Measurements from ENCODE around the gene POLE4.

POLE4 gene, protein sequence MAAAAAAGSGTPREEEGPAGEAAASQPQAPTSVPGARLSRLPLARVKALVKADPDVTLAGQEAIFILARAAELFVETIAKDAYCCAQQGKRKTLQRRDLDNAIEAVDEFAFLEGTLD

DNA sequence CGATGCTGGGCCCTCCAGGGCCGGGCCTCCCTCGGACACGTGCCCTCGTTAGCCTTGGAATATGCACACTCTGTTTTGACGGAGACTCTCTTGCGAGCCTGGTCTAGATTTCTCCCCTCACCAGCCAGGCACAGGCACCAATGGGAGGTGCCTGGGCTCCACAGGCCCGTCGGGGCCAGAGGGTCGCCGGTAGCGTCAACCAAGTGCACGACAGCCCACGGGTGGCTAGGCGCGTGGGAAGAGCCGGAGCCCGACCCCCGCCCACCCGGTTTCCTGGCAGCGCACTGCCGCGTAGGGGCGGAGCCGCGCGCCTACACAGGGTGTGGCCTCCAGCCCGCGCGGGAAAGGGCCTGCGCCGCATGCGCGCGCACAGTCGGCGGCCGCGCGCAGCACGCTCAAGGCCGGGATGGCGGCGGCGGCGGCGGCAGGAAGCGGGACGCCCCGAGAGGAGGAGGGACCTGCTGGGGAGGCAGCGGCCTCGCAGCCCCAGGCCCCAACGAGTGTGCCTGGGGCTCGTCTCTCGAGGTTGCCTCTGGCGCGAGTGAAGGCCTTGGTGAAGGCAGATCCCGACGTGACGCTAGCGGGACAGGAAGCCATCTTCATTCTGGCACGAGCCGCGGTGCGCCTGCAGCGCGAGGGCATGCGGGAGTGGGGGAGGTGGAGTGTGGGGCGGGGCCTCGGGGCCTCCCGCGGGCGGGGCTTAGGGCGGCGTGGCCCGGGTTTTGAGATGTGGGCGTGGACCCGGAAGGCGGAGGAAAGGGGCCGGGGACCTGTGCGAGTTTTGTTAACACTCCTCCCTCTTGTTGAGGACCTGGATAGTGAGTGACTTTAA lies at the start of gene POLE4:
Gene POLE4, plus strand, starts transcription at position 370 of the 832 bp plus-strand sequence. Its CDS starts 37 bp downstream, at position 407.
- DNase-seq: peak; percentile 78

DNA sequence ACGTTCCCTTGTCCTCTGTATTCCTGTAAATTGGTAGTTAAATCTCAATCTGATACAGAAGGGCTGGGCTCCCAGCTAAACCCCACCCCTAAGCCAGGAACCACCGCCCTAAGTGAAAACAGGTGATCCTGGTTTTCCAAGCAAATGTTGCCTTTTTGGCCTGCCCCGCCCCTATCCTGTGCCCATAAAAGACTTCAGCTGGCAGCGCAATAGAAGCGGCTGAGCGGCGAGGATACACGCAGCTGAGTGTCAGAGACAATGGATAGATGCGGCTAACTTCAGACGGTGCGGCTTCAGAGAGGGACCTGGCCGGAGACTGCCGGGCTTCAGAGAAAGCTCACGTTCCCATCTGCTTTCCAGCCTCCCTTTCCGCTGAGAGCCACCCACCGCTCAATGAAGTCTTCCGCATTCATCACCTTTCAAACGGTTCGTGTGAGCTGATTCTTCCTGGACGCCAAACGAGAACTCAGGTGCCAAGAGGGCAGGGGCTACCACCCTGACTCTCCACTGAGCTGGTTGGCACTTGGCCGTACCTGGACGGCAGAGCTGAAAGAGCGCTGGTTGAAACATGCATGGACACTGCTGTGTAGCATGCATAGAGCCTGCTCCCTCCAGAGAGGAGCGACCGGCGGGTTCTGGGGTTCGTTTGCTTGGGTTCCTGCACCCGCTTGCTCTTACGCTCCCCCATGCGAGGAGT lies 49.5 kb upstream of the POLE4 start:
- DNase-seq: peak; percentile 29

DNA sequence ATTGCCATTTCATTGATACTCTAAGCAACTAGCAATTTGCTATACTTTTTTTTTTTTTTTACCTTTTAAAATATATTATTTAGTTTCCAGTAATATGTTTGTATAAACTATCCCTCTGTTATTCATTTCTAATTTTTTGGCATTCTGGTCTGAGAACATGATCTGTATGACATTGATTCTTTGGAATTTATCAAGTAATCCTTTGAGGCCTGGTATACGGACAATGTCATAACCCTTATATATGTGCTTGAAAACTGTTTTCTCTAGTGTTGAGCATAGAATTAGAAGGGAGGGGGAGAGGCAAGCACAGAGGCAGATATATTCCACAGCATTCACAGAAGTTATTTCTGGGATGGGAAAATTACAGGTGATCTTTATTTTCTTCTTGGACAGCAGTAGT lies 48.2 kb upstream of the POLE4 start:
- no peak for DNase-seq

DNA sequence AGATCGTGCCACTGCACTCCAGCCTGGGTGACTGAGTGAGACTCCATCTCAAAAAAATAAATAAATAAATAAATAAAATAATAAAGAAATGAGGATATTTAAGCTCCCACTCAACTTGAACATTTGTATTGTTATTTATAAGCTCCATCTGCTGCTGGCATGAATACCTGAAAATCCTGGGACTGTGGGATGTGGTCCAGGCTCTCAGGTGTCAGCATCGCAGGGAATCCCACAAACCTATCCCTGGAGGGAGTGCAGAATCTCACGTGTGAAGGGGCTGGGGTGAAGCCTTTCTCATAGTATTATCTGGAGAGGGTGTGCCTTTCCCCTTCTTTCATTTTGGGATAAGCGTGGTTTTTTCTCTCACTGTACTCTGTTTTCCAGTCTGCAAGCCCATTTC lies 47.4 kb upstream of the POLE4 start:
- no peak for DNase-seq

DNA sequence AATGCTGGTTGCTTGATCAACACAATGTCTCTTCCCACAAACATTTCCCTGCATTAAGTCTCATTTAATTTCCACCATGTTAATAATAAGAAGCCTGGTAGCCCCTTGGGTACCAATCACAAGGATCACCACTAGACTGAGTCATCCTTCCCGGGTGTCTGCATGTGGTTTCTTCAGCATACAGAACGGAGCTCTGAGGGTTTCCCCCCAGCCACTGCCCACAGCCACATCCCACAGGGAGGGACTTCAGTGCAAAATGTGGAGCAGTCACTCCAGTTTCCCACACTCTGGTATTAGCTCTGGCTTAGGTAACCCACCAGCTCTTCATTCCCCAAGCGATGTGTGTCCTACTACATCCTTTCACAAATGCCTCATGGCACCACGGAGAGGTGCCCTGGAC lies 42.7 kb upstream of the POLE4 start:
- no peak for DNase-seq

DNA sequence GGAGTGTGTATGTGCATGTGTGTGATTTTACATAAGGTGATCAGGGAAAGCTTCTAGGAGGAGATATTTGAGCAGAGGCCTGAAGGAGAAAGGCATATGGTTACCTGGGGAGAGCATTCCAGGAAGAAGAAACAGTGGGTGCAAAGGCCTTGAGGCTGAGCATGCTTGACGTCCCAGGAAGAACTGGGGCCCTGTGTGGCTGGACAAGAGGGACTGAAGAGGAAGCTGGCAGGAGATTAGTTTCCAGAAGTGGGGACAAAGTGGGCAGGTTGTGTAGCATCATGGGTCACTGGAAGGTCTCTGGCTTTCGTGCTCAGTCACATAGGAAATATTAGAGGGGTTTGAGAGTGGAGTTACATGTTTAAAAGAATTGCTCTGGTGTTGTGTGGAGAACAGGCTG lies 42.0 kb upstream of the POLE4 start:
- DNase-seq: no peak

DNA sequence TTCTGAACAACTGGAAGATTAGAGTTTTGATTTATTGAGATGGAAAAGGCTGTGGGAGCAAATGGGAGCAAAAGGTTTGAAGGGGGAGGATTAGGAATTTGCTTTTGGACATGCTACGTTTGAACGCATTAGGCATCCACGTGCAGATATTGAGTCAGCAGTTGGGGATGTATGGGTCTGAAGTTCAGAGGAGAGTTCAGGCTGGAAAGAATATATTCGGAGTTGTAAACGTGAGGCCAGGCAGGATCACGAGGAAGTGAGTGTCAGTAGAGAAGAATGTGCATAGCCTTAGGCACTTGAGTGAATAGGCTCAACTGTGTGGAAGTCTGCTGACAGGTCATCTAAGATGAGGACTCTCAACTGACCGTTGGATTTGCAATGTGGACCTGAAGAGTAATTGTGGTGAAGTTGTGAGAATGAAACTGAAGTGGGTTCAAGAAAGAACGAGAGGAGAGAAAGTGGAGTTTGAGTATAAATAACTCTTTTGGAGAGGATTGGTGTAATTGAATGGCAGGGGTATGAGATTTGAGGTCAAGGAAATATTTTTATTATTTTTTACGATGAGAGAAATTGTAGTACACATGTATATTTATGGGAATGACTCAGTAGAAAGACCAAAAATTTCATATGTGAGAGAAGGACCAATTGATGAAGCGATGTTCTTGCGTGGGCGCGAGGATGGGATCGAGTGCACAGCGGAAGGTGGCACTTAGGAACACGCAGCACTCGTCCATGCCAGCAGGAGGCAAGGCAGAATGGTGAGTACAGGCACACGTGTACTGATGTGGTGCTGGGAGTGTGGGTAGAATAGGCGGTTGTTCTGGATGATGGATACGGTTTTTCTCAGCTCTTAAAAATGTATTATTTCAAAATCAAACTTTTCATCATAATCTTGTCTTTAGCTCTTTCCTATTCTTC lies 40.5 kb upstream of the POLE4 start:
- DNase-seq: no peak

DNA sequence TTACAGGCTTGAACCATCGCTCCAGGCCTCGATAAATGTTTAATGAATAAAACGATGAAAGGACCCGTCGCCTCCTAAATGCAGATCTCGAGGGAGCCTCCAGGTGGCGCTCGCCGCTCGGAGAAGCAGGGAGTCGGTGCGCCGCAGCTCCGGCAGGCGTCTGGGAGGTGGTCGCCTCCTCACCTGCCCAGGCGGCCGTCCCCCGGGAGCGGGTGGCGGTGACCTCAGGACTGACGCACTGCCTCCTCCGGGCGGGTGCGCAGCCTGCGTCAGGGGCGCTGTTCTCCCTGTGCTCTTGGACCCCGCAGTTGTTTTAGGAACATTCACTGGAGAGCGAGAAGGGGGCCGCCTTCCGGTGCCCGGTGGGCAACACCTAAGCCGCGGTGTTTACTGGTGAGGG lies 38.6 kb upstream of the POLE4 start:
- DNase-seq: peak; percentile 41

DNA sequence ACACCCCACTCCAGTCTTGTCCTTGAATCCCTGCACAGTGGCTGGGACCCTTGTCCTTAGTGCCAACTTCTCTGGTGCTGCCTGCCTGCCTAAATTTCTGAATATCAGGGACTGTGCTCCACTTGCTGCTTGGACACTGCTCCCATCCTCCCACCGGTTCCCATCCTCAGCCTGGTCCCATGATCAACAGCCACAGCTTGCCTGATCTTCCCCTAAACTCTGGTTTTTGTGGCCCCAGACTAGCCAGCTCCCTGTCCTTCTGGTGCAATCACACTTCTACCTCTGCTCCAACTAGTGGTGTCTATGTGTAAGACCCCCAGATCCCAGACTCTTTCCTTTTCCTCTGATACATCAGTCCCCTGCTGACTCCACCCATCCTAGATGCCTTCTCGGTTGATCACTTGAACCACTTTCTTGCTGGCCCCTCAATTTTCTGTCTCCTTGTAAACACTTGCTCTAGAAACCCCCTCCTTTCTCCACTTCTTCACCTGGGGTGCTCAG lies 37.2 kb upstream of the POLE4 start:
- DNase-seq: no peak

DNA sequence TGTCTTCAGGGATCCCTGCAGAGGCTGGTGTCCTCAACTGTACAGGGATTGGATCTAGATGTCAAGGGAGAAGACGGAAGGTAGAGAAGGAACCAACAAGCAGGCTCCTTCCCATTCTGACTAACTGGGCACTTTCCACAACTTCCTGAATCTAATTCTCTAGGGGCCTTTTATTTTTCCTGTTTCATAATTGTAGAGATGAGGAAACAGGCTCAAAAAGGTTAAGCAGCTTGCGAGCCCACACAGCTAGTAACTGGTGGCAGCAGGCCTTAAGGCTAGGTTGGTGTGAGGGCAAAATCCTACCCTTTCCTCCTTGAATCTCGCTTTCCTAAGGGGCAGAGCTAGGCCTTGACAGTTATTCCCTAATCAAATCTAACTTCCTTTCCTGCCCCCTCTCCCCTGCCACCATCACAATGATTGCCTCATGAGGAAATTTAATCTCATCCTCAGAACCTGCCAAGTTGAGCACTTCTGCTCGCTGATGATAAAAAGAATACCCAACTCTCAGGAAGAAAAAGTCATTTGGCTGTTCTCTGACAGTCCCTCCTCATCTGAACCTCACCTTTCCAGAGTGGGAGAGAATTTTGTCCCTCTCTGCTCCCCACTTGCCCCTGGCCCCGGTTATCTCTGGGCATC lies 35.7 kb upstream of the POLE4 start:
- DNase-seq: no peak

DNA sequence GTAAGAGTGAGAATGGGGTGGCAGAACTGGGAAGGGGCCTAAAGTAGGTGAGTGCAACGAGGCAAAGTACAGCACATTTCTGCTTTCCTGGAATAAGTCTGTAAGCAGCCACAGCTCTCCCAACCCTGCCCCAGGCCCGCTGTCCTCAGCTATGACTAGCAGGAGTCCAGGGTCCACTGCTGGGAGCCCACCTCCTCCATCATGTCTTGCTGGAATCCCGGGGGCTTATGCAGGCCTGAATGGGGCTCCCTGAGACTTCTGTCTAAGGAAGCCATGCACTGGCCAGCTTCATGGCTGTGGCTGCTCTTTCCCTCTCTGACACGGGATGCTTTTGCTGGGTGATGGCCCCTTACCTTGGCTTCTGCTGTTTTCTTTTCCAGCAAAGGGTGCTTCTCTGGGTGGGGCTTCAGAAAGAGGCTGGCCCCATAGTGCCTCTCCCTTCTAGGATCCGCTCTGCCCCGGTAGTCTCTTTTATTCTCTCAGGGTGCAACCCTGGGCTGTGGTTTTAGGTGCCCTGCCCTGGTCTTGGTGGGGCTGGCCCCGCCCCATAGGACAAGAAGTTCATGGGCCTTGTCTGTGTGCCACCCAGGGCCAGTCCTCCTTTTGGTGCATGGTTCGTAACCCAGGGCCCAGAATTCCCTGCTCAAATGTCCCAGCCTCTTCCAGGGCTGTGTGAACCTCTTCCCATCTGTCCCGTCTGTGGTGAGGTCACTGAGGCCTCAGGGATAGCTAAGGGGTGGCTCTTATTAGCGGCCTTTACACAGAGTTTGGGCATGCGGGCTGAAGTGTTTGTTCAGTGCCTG lies 33.8 kb upstream of the POLE4 start:
- DNase-seq: no peak

DNA sequence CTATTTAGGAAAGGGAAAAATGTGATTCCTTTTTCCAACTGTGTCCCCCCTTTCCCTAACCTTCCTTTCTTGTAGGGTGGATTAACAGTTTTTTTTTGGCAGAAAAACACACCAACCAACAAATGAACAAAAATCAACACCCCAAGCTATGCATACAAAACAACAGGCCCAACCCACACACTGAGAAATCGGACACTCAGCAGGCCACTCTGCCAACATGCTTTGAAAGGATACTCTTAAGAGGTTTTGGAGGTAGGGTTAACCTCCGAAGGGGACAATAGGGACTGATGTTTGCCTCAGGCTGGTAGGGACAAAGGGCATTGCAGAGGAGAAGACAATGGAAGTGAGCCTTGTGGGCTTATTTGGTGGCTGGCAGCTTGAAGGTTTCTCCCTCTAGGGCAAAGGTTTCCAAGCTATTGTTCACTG lies 33.1 kb upstream of the POLE4 start:
- DNase-seq: no peak

DNA sequence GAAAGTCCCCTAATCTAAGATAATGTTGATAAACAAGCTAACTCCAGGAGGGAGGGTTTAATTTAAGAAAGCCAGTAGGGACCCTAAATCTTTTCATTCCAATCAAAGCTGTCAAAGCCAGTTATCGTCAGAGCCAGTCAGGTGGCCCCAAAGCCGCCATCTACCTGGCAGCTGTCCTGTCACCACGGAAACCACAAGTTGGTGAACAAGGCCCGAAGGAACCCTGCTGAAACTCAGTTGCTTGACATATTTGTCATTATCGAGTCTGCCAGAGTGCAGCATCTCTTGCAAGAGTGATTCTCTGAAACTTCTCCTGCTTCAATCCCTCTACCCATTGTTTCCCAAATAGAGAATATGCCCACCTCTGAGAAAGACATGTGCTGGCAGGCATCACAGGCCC lies 30.8 kb upstream of the POLE4 start:
- DNase-seq: no peak

DNA sequence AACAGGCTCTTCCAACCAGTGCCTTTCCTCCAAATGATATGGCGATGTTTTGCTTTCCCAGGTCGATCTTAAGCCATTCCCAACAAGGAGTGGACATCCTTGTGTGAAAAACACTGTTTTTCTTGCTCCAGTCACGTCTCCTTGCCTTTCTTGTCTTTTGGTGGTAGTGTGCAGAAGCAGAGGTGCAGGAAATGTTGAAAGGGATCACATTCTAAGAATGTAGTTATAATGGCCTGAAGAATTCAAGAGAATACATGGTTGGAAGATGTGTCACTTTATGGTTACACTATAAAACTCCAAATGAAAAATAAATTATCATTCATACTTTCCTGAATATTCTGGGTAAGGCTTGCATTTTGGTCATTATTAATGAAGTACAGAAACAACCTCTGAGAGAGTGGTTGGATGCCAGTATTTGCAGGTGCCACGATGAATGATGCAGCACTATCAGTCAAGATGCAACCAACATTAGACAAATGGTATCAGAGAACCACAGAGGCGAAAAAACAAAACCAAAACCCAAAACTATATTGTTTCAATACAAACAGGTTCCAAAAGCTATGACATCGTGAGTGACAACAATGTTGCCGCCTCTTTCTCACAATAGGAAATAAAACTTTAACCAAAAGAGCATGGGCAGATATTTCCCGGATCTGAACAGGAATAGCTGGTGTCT lies 27.5 kb upstream of the POLE4 start:
- DNase-seq: no peak

DNA sequence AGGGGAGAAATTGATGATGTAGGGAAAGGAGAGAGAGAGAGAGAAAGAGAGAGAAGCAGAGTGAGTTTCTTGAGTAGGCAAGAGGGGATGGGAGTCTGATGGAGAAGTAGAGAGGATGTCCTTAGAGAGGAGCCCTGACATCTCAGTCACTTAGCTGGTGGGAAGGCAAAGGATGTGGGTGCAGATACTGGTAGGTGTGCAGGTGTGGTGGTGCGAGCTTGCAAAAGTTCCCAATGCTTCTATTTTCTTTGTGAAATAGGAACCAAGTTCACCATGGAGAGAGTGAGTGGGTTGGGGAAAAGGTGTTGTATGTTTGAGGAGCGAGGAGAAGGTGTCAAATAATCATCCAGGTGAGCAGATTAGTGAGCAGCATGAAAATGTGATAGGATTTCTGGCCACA lies 26.5 kb upstream of the POLE4 start:
- DNase-seq: no peak

DNA sequence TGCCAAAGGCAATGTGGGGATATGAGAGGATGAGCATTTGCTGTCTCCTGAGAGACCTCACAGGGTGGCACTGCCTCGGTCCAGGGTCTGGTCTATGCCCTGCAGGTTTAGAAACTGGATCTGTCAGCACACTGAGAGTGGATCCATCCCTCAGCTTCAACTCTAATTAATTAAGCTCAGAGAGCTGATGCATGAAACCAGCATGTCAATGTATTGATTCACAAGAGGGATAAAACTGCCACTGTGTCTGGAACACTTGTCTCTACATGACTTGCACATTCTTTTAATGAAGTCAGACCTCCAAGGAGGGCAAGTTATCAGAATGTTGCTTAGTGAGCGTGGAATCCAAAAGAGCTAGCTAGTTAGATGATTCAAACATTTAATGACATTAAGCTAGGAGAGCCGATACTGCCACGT lies 22.5 kb upstream of the POLE4 start:
- DNase-seq: no peak

DNA sequence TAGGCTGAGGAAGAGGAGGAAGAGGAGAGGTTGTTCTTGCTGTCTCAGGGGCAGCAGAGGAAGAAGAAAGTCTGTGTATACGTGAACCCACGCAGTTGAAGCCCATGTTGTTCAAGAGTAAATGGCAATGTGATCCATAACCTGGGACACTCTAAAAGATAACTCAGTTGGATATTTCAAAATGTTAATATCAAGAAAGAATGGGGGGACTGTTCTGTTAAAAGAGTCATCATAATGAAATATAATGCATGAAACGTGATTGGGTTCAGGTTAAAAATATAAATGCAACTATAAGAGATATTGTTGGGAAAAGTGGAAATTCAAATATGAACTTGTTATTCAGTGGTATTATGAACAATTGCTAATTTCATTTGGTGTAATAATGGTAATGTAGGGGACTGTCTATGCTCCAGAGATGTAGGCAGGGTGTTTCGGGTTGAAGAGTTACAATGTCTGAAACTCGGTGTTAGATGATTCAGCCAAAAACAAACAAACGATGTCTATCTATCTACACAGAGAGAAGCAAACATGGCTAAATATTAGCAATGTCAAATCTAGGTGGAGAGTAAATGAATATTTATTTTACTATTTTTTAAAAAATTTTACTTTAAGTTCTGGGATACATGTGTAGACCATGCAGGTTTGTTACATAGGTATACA lies 21.1 kb upstream of the POLE4 start:
- no peak for DNase-seq

DNA sequence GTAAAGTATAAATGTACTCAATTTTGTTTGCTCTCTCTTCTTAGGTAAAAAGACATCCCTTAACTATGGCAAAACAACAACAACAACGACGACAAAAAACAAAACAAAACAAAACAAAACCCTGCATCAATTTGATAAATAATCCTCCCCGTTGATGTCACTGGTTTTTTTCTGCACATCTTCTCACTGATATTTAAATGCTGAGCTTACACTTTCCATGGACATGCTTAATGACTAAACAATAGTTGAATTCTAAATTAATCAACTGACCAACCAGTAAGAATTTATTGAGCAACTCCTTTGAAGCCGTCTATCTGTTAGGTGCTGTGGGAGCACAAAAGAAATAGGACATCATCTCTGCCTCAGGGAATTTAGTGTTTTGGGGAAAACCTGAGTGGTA lies 20.2 kb upstream of the POLE4 start:
- no peak for DNase-seq

DNA sequence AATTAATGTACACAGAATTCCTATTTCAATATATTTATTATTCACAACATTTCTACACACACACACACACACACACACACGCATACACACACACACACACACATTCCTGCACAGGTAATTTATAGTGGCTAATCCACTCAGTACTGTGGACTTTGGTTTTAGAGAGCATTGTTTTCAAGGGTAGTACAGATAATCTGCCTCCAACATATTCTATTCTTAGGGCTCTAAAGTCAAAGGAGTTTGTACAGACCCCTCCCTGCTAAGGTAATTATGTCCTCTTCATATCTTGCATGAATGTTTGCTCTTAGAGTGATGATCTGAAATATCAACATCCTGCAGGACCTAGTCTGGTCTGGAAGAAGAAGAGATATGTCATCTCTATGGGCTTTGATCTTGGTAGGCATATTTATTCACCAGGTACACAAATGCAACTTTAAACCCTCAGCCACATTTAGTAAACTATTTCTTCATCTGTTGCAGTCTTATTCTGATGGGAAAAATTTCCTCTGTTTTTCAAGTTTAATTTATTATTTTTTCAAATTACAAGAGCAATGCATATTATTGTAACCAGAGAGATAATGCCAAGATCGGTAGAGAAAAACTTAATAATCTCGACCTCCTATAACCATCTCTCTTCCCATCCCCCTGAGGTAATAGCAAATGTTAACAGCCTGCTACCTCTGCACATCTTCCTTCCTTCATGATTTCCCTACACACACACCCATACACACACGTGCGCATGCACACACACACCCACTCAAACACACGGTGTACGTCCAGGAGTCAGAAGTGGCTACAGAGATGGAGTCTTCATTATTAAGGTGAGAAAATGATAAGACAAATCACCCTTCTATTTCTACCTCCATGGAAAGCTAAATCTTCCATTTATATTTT lies 18.3 kb upstream of the POLE4 start:
- DNase-seq: no peak
